Measurements from ENCODE around the gene MSANTD1.
A peak's percentile ranks its signal among the peaks of the same experiment; 100 is the strongest.

The MSANTD1 gene

GRCh38 chr4:3248811-3249661 lies at the start of gene MSANTD1:
TSS of gene MSANTD1 (plus strand) at chr4:3249159. CDS start at chr4:3249223, 64 bp downstream.
- no peak for DNase-seq

DNA sequence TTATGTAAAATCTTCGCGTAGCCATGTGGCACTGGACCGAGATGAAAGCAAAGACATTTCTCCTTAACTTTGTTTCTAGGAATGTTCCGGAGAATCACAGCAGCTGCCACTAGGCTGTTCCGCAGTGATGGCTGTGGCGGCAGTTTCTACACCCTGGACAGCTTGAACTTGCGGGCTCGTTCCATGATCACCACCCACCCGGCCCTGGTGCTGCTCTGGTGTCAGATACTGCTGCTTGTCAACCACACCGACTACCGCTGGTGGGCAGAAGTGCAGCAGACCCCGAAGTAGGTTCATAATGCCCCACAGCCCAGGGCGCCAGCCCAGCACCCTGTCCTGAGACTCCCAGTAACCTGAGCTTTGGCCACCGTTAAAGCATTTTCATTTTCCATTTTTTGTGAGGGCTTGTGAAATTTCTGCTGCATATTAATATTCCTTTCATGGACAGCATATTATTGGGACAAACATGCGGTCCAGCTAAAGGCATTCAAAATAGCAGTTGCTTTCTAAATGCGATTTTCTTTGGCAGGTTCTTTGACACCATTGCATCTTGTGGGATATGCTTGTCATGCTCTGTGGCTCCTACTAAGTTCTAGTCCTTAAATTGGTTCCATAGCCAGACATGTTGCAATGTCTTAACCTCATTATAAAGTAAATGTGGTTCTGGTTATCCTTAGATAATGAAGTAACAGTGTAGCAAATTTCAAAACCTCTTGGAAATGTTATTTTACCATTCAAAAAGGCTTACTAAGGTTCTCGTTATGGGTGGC lies 49.1 kb upstream of the MSANTD1 start:
- DNase-seq: no peak

GRCh38 chr4:3200423-3201090 lies 48.4 kb upstream of the MSANTD1 start:
- no peak for DNase-seq

DNA sequence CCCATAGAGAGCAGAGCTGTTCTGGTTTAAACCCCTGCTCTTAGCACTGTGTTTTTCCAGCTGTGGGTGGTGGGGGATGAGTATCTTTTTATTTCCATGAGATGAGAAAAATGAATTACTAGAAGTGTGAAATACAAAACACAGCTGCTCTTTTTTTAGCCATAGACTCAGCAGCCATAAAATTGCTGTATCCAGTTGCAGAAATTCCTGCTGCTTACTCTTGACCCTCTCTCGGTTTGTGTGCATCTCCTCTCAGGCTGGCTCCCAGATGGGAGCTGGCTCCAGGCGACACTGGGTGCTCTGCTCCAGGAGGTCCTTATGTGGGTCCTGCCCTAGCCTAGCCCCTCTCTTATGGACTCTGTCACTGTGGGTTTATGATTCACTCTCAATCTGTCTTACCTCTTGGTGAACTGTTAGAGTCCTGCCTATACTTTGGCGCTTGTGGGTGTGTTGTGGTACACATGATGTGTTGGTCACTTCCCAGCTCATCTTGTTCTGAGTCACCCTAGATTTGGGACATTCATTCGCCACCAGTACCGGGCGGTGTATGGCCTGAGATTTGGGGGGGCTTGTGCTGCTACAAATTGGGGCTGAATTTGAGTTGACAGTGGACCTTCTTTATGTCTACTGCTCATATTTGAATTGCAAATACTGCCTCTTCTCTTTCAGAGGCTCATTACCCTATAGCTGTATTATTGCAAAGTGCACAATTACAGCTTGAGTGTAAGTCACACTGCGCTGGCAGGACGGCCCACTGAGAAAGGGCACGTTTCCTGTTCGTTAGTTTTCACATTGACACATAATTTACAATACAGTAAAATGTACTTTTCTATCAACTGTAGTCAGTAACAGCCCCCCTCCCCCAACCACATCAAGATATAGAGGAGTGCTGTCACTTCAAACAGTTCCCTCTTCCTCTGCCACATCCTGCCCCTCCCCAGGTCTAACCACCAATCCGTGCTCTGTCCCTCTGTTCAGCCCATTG lies 46.9 kb upstream of the MSANTD1 start:
- DNase-seq: peak; percentile 56

- no peak for DNase-seq
These were observed 45.8 kb upstream of the MSANTD1 start for GRCh38 chr4:3202836-3203820.

DNA sequence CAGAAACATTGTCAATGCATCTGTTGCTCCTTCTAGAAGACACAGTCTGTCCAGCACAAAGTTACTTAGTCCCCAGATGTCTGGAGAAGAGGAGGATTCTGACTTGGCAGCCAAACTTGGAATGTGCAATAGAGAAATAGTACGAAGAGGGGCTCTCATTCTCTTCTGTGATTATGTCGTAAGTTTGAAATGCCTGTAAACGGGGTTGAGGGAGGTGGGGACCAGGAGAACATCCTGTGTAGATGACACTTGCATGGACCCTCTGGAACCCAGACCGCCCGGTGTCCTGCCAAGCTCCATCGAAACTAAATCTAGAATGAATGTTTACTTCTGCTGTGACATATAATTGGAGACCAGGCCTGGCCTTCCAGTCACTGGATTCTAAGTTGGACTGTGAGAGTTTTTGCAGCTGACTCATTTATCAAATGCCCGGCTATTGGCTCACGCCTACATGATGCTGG lies 45.0 kb upstream of the MSANTD1 start:
- DNase-seq: no peak

DNA sequence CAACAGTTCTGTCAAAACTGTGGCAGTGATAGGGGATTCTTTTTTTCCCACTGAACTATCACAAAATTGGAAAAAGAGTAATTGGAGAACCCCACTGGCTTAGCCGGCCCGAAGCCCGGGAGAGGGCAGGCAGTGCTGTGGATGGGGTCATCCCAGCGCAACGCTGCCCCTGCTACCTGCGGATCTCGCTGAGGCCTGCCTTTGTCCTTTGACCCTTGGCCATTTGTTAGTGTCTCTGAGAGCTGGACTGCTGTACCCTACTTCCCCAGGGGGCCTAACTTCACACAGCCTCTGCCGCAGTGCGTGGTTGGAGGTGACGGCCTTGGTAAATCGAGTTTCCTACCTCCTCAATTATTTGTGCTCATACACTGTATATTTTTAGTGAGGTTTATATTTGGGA lies 43.0 kb upstream of the MSANTD1 start:
- DNase-seq: no peak

- no peak for DNase-seq
These were observed 42.4 kb upstream of the MSANTD1 start for GRCh38 chr4:3206439-3207100.

GRCh38 chr4:3207531-3208037 lies 41.4 kb upstream of the MSANTD1 start:
- peak; percentile 10 for DNase-seq

- DNase-seq: no peak
These were observed 40.1 kb upstream of the MSANTD1 start for GRCh38 chr4:3208826-3209225.

DNA sequence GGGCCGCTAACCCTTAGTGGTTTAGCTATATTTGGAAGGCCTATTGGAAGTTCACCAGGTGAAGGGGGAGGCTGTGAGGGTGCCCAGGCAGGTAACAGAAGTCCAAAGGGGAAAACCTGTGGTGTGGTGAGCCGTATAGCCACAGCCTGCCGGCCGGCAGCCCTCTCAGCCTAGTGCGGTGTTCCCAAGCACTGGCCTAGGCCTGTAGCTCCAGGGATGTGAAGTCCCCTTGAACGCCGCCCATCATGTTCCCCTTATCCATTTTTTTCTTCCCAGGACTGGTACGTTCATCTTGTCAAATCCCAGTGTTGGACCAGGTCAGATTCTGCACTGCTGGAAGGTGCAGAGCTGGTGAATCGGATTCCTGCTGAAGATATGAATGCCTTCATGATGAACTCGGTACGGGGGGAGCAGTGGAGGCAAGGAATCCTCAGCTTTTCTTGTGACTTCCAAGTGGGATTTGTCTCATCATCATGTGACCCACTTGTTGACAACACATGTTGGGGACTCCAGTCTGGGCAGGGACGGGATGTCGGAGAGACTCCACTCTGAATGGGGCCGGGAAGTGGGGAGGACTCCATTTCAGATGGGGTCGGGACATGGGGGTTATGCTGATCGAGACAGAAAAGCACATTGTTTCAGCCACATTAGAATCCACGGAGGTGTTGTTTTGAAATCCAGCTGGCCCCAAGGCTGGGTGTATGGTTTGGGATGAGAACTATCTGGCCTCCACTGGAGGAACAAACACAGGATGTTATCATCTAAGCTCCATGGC lies 39.2 kb upstream of the MSANTD1 start:
- no peak for DNase-seq

DNA sequence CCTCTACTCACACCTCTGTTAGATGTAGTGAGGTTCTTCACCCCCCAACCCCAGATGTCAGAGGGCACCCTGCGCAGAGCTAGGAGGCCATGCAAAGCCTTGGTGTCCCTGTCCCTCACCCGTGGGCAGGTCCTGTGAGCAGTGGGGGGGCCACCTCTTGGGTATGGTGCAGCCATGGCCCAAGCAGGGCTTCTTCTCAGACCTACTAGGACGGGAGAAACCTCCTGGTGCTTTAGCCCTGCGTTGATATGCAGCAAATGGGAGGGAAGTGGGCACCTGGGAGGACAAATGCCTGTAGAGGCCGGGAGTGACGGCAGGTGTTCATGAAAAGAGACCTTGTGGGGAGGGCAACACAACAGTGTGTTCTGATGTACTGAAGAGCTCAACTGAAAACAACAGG lies 38.5 kb upstream of the MSANTD1 start:
- no peak for DNase-seq

DNA sequence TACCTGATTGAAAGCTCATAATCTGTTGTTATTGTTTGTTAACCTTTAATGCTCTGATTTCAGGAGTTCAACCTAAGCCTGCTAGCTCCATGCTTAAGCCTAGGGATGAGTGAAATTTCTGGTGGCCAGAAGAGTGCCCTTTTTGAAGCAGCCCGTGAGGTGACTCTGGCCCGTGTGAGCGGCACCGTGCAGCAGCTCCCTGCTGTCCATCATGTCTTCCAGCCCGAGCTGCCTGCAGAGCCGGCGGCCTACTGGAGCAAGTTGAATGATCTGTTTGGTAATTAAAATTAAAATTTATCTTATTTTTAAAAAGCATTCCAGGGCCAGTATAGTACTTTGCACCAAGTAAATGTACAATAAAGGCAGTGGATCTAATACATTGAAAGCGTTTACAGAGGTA lies 37.1 kb upstream of the MSANTD1 start:
- no peak for DNase-seq

DNA sequence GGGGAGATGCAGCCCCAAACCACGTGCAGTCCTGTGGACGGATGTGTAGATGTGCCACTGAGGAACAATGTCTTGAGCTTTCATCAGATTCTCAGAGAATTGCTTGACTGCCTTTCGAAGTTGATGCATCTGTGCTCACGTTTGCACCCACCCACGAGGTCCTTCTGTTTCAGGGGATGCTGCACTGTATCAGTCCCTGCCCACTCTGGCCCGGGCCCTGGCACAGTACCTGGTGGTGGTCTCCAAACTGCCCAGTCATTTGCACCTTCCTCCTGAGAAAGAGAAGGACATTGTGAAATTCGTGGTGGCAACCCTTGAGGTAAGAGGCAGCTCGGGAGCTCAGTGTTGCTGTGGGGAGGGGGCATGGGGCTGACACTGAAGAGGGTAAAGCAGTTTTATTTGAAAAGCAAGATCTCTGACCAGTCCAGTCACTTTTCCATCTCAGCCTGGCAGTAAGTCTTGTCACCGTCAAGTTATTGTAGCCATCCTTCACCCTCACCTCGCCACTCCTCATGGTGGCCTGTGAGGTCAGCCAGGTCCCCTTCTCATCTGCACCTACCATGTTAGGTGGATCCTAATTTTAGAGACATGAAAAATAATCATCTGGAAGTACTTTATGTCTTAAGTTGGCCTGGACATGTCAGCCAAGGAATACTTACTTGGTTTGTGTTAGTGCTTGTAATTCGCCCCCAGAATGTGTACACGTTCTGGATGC lies 36.4 kb upstream of the MSANTD1 start:
- no peak for DNase-seq

GRCh38 chr4:3213106-3213425 lies 35.9 kb upstream of the MSANTD1 start:
- no peak for DNase-seq

DNA sequence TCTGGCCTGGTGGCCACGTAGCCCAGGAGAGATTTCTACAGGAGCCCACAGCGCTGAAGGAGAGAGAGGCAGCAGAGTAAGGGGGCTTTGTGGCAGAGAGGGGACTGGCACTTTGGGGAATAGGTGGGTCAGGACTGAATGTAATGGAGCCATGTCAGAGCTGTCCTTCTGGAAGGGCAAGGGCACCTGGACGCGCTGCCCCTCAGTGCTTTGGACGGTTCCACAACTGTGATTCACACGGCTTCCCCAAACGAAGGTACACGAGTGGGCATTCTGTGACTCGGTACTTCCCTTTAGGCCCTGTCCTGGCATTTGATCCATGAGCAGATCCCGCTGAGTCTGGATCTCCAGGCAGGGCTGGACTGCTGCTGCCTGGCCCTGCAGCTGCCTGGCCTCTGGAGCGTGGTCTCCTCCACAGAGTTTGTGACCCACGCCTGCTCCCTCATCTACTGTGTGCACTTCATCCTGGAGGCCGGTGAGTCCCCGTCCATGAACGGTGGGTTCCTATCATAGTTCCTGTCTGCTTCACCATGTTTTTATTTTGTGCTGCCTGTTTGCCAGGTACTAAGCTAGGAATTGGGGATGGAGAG lies 35.2 kb upstream of the MSANTD1 start:
- DNase-seq: no peak

GRCh38 chr4:3215256-3215655 lies 33.7 kb upstream of the MSANTD1 start:
- DNase-seq: no peak

- DNase-seq: no peak
These were observed 33.2 kb upstream of the MSANTD1 start for GRCh38 chr4:3215733-3216132.
